ENCODE results near the gene TAF12. TPM values are rescaled to one million over a fixed set of nuclear protein-coding genes. Genes with fewer than 3 reads are reported as not detected.

Gene TAF12
- total RNA-seq, 1 experiment from 2014 or later, result 17.9 TPM

- DNase-seq (ENCODE audit: low spot score), result peak; percentile 64
- H3K36me3 ChIP-seq (ENCODE audit: insufficient read depth, low read length, poor library complexity, severe bottlenecking), result peaks cover 39% of the 10 kb centered on the region
- intact Hi-C loops (cut with micrococcal nuclease; ENCODE audit: unreplicated experiment), result loop anchor here (5.0 kb wide), 1 partner anchor 65 kb away; no protein-coding TSS in a partner anchor
- peak overlapping the region; percentile 81 for H3K27ac ChIP-seq (ENCODE audit: low read depth, low read length, poor library complexity, severe bottlenecking)
- TSS peak; percentile 95 for BruUV-seq (replicated peaks)
- CTCF ChIA-PET, result interaction anchor here (0.6 to 1.8 kb wide), 2 partner anchors 65 to 297 kb away, joined by 3 to 8 read pairs; no protein-coding TSS in a partner anchor
- TF ChIP-seq CTCF (conservative IDR thresholded peaks at IDR 0.05; ENCODE audit: low read depth, low read length), result no peak
- TF ChIP-seq EZH2 (IDR thresholded peaks at IDR 0.05; ENCODE audit: borderline replicate concordance, low read depth, low read length, poor library complexity, severe bottlenecking), result no peak
- H3K4me3 ChIP-seq (ENCODE audit: low read depth, low read length, poor library complexity, severe bottlenecking), result peak overlapping the region; percentile 75
- H3K9me3 ChIP-seq (ENCODE audit: low read depth, low read length, poor library complexity, severe bottlenecking), result no peaks in the 10 kb centered on the region
- no peaks in the 10 kb centered on the region for H3K27me3 ChIP-seq (replicated peaks; ENCODE audit: insufficient read depth, low read depth, low read length, poor library complexity)
- peaks cover 13% of the 10 kb centered on the region for H3K4me1 ChIP-seq (ENCODE audit: insufficient read depth, low read length, poor library complexity, severe bottlenecking)
- POLR2A ChIA-PET (ENCODE audit: low non-redundant PET), result interaction anchor here (0.5 to 1.6 kb wide), 13 partner anchors 11 to 477 kb away, joined by 3 to 19 read pairs (median 4); partner anchors contain the start of gene TAF12
These were observed 60.6 kb downstream of the TAF12 start for GRCh38 chr1:28582248-28582615.

- BruUV-seq (replicated peaks), result no TSS peak
- peak; percentile 97 for DNase-seq (ENCODE audit: low spot score)
- no peak for TF ChIP-seq EZH2 (IDR thresholded peaks at IDR 0.05; ENCODE audit: borderline replicate concordance, low read depth, low read length, poor library complexity, severe bottlenecking)
- TF ChIP-seq CTCF (conservative IDR thresholded peaks at IDR 0.05; ENCODE audit: low read depth, low read length), result 0 out of 2 replicates have a peak, but pooled peaks have one; percentile 0
- peak overlapping the region; percentile 75 for H3K4me3 ChIP-seq (ENCODE audit: low read depth, low read length, poor library complexity, severe bottlenecking)
- H3K27me3 ChIP-seq (replicated peaks; ENCODE audit: insufficient read depth, low read depth, low read length, poor library complexity), result no peaks in the 10 kb centered on the region
- H3K4me1 ChIP-seq (ENCODE audit: insufficient read depth, low read length, poor library complexity, severe bottlenecking), result peaks cover 13% of the 10 kb centered on the region
- ChIA-PET POLR2A (ENCODE audit: low non-redundant PET) (interaction anchor here (0.5 to 1.6 kb wide), 13 partner anchors 11 to 477 kb away, joined by 3 to 19 read pairs (median 4); partner anchors contain the start of gene TAF12), CTCF (interaction anchor here (0.6 to 1.8 kb wide), 3 partner anchors 21 to 297 kb away, joined by 3 to 8 read pairs (median 3); no protein-coding TSS in a partner anchor)
- intact Hi-C loops (cut with micrococcal nuclease; ENCODE audit: unreplicated experiment), result loop anchor here (5.0 kb wide), 1 partner anchor 64 kb away; no protein-coding TSS in a partner anchor
- H3K9me3 ChIP-seq (ENCODE audit: low read depth, low read length, poor library complexity, severe bottlenecking), result no peaks in the 10 kb centered on the region
- H3K36me3 ChIP-seq (ENCODE audit: insufficient read depth, low read length, poor library complexity, severe bottlenecking), result peaks cover 40% of the 10 kb centered on the region
- H3K27ac ChIP-seq (ENCODE audit: low read depth, low read length, poor library complexity, severe bottlenecking), result peak overlapping the region; percentile 81
These were observed 61.2 kb downstream of the TAF12 start for GRCh38 chr1:28581531-28582247.

- peak; percentile 58 for DNase-seq (ENCODE audit: low spot score)
- Histone ChIP-seq H3K9me3 (ENCODE audit: low read depth, low read length, poor library complexity, severe bottlenecking) (no peaks in the 10 kb centered on the region), H3K27ac (ENCODE audit: low read depth, low read length, poor library complexity, severe bottlenecking) (peak overlapping the region; percentile 81), H3K4me1 (ENCODE audit: insufficient read depth, low read length, poor library complexity, severe bottlenecking) (peaks cover 13% of the 10 kb centered on the region), H3K36me3 (ENCODE audit: insufficient read depth, low read length, poor library complexity, severe bottlenecking) (peaks cover 40% of the 10 kb centered on the region), H3K27me3 (replicated peaks; ENCODE audit: insufficient read depth, low read depth, low read length, poor library complexity) (no peaks in the 10 kb centered on the region), H3K4me3 (ENCODE audit: low read depth, low read length, poor library complexity, severe bottlenecking) (peak overlapping the region; percentile 75)
- BruUV-seq (replicated peaks), result TSS peak; percentile 58
- ChIA-PET POLR2A (ENCODE audit: low non-redundant PET) (interaction anchor here (0.6 to 1.6 kb wide), 8 partner anchors 14 to 331 kb away, joined by 3 to 19 read pairs (median 4); partner anchors contain the start of gene TAF12), CTCF (interaction anchor here (1.0 to 1.8 kb wide), 2 partner anchors 22 to 63 kb away, joined by 3 to 8 read pairs; no protein-coding TSS in a partner anchor)
- intact Hi-C loops (cut with micrococcal nuclease; ENCODE audit: unreplicated experiment), result loop anchor here (5.0 kb wide), 1 partner anchor 64 kb away; no protein-coding TSS in a partner anchor
- no peak for TF ChIP-seq EZH2 (IDR thresholded peaks at IDR 0.05; ENCODE audit: borderline replicate concordance, low read depth, low read length, poor library complexity, severe bottlenecking)
- peak; percentile 37 for TF ChIP-seq CTCF (conservative IDR thresholded peaks at IDR 0.05; ENCODE audit: low read depth, low read length)
These were observed 61.9 kb downstream of the TAF12 start for GRCh38 chr1:28580722-28581530.

Data from A673 (cell line).